HG03460 (cell line): ENCODE data around the gene KRTDAP.
A peak's percentile ranks its signal among the peaks of the same experiment; 100 is the strongest.
"Not testable (repeated sequence)": the region's sequence is repeated elsewhere in the genome, so short reads cannot be mapped to it uniquely, and the experiment has no call there.

Experiments used
- ATAC-seq: cut with Tn5 transposase; IDR thresholded peaks from one replicate; pipeline ENCODE4 v1.9.1; 2021; ENCODE audit not compliant: unreplicated experiment

The KRTDAP gene

DNA sequence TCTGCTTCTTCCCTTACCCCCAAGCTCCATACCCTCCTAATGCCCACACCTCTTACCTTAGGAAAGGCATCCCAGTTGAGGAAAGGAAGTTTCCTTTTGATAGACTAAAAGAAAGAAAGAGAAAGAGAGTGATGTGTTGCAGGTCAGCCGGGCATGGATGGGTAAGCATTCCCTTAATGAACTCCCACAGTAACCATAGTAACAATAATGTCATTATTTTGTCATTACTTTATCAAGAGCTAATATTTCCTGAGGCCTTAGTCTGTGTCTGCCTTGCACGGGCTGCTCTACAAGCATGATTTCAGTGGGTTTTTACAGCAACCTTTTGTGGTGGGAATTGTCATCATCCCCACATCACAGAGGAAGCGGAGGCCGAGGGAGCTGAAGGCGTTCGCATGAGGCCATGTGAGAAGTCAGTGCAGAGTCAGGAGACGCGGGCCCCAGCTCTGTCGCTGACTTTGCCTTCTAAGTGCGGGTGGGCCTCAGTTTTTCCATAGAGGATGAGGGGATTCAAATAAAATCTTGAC is 2.5 kb downstream of the KRTDAP start:
- ATAC-seq: no peak

DNA sequence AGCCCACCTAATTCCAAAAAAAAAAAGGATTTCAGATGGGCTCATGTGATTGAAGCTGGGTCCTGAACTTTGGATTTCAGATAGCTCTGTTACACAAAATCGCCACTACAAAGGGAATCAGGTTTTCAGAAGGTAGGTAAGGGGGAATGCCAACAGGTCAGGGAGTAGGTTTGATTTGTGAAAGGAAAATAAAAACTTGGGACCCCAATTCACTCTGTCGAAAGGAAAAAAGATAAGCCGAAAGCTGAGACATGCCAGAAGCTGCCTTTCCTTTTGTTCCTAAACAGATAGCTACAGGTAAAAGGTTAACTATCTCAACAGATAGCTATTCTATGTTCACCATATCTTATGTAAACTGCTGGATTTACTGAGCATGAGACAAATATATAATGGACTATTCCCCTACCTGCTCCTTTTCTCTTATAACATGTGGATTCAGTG is 4.0 kb downstream of the KRTDAP start:
- no peak for ATAC-seq

DNA sequence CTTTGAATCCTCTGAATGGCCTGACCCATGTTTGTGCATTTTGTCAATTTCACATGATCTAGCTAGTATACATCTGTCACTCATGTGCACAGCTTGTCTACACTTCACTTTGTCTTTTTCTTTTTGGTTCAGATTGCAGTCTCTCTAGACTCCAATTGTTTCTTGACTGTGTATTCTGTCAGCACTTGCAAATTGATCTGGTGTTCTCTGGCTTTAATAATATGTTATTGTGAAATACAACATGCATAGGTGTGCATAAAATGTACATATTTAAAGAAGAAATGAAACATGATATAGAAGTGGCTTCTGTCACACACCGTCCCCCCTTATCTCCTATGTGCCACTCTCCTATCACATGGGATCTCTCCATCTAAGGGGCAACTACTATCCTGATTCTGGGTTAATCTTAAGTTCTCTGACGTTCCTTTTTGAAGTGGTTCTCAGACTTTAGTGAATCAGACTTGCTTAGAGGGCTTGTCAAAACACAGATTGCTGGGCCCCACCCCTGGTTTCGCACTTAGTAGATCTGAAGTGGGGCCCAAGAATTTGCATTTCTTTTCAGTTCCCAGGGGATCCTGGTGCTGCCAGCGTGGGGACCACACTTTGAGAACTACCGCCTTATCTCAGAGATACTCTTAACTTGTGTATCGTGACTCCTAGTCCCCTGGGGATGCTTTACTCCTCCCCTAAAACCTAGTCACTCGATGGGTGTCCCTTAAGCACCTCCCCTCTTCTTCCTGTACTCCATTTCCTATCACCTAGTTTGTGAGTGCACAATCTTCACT is 5.8 kb downstream of the KRTDAP start:
- peak; percentile 57 for ATAC-seq

DNA sequence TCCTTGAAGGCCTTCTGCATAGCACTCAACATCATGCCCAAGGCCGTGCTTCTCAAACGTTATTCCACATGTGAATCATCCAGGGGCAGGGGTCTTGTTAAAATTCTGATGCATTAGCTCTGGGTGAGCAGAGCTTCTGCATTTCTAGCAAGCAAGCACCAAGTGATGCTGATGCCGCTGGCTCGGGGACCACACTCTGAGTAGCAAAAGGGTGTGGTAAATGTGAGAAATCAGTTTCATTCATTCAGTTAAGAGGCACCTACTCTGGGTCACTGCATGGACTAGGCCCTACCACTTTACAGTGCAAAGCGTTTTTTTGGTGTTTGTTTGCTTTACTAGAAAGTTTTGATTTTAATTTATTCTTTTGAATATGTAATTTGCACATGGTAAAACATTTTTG is 7.2 kb downstream of the KRTDAP start:
- ATAC-seq: no peak

DNA sequence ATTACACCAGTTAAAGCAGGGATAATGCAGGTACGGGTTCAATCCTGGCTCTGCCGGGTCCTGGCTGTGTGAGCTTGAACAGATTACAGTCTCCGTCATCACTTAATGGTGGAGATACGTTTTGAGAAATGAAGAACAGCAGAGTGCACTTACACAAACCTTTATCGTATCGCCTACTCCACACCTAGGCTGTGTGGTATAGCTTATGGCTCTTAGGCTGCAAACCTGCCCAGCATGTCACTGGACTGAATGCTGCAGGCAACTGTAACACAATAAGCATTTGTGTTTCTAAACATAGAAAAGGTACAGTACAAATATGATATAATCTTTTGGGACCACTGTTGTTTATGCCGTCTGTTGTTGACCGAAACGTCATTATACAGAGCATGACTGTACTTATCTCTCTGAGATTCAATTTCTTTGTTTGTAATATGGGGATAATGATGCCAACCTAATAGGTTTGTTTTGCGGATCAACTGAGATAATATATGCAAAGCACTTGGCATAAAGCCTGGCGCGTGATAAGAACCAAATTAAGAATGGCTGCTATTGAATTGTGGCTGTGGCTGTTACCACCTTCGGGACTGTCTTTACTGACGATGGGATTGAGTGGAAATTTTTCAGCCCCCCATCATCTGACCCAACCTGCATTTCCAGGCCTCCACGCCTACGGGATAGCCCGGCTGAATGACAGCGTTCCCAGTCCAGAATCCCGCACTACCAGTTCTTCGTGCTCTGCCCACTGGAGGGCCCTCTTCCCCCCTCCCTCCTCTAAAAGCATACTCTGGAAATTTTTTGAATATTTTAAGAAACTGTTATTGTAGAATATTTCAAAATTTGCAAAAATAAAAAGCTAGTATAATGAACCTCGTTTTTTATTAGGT is 11.2 kb downstream of the KRTDAP start:
- ATAC-seq: no peak

DNA sequence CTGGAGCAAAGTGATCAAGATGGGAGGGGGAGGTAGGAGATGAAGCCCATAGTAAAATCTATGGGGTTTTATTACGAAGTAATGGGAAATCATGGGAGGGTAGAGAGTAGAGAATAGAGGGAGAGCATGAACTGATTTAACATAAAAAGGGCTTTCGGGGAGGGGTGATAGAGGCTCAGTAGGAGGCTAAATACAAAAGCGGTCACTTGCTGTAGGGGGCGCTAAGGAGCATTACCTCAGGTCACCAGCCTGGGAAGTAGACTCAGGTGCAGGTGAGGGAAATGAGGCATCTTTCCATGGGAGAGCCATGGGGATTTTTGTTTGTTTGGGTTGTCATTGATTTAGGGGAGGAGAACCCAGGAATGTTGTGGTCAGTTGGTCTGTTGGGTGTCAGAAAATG is 14.1 kb downstream of the KRTDAP start:
- ATAC-seq: no peak

DNA sequence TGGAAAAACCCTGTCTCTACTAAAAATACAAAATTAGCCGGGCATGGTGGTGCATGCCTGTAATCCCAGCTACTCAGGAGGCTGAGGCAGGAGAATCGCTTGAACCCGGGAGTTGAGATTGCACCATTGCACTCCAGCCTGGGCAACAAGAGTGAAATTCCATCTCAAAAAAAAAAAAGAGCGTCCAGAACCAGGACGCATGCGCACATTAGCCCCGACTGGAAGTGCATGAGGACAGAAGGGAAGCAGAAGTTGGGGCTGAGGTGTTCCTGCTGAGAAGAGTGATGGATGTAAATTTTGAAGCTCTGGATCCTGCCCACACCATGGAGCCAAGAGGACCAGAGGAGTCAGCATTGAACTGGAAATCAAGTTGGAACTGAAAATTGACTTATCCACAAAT is 15.7 kb downstream of the KRTDAP start:
- ATAC-seq: not testable (repeated sequence)

DNA sequence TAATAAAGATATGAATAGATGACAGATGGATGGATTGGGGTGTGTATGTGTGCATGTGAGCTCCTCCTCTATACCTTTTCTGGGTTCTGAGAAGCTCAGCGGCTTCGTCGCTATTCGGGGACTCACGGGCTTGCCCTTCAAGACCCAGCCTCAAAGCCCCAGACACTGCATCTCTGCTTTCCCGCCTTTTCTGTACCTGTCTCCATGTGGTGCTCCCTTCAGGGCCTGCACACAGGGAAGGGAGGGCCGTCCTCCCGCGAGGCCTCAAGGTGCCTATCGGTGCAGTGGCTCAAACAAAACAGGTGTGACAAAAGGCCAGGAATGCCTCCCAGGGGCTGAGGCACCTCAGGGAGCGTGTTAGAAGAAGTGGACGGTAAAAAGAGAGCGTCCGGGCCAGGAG is 16.2 kb downstream of the KRTDAP start:
- no peak for ATAC-seq

DNA sequence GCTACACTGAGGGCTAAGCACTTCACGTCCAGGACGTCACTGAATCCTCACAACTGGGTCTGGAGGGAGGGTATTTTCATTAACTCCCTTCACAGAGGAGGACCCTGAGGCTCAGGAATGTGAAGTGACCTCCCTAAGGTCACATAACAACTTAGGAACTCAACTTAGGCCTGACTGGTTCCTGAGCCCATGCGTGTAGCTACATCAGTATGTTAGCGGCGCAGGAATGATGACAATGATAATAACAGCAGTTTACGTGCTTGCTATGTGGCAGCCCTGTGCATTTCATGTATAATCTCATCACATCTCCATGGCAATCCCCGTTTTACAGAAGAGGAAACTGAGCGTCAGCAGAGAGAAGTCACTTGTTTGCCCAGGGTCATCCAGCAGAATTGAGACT is 18.3 kb downstream of the KRTDAP start:
- no peak for ATAC-seq

DNA sequence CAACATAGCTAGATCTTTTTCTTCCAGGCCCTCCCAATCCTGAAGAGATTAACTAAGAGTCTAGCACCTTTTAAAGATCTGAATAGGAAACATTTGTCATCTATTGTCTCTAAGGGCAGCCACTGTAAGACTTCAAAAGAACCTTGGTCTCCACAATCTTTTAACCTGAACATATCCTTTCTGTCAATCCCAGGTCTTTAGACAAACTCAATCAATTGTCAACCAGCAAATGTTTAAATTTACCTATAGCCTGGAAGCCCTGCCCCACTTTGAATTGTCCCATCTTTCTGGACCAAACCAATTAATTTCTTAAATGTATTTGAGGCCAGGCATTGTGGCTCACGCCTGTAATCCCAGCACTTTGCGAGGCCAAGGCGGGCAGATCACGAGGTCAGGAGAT is 19.2 kb downstream of the KRTDAP start:
- not testable (repeated sequence) for ATAC-seq

DNA sequence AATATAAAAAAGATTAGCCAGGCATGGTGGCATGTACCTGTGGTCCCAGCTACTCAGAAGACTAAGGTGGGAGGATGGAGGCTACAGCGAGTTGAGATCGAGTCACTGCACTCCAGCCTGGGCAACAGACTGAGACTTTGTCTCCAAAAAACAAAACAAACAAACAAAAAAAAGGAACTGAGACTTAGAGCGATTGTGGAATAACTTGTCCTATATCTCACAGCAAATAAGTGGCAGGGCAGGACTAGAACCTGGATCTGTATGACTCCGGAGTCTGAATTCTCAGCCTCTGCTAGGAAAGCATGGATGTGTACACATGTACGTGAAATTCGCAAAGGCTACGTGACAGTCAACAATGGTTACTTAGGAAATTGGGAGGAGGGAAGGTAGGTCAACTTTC is 20.1 kb downstream of the KRTDAP start:
- no peak for ATAC-seq

DNA sequence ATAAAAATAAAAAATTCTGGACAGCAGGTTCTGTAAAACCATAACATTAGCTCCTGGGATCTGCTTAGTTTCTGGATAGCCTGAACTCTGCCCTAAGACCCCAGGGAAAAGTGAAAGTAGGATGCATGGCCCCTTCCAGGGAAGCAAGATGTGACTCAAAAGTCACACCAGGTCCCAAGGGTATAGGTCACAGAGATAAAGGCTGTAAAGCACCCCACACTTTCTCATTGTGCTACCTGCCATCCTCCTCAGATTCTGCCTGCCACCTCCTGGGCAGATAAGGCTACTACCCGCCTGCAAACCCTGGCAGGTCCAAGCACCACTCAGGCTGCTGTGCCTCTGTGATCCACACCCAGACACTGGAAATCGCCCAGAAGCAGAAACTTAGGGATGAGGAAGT is 21.6 kb downstream of the KRTDAP start:
- peak; percentile 65 for ATAC-seq

DNA sequence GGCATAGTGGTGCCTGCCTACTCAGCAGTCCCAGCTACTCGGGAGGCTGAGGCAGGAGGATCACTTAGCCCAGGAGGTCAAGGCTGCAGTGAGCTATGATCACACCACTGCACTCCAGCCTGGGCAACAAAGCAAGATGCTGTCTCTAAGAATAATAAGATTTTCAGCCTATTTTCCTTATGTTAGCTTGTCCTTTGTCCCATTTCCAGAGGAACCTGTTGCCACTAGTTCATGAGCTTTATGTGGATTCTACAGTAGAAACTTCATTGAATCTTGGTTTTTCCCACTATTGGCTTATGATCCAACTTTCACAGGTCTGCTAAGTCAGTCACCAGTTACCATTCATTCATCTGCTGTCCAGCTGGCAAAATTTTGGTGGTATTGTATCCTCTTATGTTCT is 24.0 kb downstream of the KRTDAP start:
- ATAC-seq: no peak

DNA sequence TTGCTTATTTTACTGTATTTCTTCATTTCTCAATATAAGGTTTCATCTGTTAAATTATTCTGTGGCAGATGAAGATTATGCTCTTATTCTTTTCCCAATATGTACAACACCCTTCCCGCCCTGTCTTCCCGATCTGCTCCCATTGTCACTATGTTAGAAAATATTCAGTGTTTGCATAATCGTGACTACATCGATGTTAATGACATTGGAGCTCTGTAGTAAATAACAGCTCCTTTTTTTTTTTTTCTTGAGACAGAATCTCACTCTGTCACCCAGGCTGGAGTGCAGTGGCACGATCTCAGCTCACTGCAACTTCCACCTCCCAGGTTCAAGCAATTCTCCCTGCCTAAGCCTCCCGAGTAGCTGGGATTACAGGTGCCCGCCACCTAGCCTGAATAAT is 27.3 kb downstream of the KRTDAP start:
- ATAC-seq: not testable (repeated sequence)

DNA sequence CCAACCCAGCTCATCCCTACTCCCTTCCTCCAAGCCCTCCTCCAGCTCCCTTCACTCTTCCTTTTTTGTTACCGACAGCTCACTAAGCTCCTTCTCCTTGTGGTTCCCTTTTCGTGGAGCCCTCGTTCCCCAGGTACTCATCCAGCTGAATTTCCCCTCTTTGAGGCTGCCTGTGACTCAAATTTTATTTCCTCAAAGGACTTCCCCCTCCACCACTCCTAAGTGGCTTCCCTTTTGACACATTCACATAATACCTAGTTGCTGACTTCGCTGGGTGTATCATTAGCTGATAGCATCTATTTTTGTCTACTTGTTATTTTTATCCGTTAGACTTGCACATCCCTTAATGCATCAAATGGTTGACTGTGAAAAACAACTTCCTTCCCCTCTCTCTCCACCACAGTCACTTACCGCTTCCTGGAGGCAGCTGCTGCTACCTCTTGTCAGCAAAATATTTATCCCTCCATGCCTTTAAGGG is 27.7 kb downstream of the KRTDAP start:
- peak; percentile 57 for ATAC-seq

DNA sequence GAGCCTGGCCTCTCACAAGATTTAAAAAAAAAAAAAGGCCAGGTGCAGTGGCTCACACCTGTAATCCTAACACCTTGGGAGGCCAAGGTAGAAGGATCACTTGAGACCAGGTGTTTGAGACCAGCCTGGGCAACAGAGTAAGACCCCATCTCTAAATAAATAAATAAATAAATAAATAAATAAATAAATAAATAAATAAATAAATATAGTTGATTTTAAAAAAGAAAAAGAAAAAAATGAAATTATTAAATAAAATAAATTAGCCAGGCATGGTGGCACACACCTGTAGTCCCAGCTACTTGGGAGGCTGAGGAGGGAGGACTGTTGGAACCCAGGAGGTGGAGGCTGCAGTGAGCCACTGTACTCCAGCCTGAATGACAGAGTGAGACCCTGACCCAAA is 28.5 kb downstream of the KRTDAP start:
- not testable (repeated sequence) for ATAC-seq

DNA sequence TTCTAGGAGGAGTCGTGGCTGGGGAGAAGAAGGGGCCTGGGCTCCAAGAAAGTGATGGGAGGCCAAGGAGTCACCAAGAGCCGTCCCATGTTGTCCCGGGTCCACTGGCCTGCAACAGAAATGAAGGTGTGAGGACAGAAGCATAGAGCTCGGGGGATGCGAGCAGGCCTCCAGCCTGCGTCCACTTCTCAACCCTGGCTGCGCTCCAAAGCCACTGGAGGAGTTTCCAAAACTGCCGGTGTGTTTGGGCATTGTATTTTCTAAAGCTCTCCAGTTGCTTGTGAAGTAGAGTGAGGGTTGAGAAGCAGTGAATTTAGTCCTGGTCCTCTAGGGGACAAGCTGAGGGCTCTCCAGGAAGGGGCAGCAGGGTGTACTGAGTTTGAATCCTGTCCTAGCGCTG is 29.2 kb downstream of the KRTDAP start:
- no peak for ATAC-seq

DNA sequence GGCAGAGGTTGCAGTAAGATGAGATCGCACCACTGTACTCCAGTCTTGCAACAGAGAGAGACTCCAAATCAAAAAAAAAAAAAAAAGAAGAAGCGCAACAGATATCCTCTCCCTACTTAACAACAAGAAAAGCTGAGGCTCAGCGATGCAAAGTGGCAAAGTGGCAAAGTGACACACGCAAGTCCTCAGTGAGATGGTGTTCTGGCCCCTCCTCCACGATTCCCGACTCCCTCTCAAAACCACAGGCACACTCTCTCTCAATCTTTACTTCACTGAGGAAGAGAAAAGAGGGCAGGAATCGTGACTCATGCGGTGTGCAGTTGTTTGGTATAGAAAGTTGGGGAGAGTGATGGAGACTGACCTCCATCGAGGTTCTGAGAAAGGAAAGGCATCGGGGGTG is 29.7 kb downstream of the KRTDAP start:
- no peak for ATAC-seq

DNA sequence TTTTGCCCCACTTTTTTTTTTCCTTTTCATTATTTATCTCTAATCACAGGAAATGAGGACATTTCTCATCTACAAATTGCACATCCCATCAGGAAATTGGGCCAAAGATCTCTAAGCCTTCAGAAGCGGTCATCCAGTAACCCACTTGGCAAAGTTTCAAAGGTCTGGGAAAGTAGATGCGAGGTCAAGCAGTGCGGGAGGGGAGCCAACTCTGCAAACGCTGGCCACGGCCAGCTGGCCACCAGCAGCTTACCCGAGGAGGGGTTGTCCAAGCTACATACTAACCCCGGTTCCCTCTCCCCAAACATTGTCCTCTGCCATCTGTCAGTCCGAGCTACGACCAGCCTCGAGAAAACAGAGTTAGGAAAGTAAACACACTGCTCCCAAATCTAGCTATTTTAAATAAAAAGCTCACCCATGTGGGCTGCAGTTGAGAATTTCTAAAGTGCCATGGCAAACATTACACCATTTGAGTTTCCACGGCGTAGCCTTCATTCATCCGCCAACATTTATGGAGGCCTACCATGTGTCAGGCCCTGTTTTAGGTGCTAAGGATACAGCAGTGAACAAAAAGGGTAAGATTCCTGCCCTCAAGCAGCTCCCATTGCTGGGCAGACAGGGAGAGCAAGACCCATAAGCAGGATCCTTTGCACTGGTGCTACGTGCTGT is 30.7 kb downstream of the KRTDAP start:
- ATAC-seq: no peak

DNA sequence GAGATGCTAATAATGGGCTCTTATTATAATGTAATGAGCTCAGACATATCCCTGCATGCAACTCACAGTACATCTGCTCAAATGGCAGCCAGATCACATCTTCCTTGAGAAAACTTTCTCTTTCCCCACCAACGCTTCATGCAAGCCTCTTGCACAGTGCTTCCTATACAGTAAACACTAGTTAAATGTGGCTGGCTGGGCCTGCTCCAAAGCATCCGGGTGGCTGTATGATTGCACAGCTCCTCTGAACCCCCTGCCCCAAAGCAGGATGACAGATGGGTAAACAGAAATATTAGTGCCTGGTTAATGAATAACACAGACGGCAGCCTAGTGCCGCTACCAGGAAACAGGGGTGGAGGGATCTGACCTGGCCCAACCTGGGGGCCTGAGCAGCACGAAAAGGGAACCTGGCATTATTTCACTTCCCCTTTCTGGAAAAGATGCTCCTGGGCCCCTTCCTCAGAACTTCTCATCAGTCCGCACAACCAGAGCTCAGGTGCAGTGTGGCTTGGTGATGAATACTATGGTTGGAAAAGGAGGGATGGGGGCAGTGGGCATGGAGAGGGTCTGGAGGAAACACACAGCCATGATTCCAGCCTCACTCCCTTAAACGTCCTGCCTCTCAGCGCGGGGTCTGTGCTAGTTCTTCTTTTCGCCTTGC is 31.4 kb downstream of the KRTDAP start:
- ATAC-seq: peak; percentile 61

DNA sequence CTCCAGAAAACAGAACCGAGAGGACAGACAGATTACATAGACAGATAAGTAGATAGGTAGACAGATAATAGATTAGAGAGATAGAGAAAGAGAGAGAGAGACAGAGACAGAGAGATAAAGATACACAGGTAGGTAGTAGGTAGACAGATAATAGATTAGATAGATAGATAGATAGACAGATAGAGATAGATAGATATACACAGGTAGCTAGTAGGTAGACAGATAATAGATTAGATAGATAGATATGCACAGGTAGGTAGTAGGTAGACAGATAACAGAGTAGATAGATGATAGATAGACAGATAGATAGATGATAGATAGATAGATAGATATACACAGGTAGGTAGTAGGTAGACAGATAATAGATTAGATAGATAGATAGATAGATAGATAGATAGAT is 32.1 kb downstream of the KRTDAP start:
- no peak for ATAC-seq
